ENCODE results near the gene C14orf180. TPM values are rescaled to one million over a fixed set of nuclear protein-coding genes. Genes with fewer than 3 reads are reported as not detected.

Gene C14orf180
- total RNA-seq, 2 experiments from 2014 or later, result not detected

DNA sequence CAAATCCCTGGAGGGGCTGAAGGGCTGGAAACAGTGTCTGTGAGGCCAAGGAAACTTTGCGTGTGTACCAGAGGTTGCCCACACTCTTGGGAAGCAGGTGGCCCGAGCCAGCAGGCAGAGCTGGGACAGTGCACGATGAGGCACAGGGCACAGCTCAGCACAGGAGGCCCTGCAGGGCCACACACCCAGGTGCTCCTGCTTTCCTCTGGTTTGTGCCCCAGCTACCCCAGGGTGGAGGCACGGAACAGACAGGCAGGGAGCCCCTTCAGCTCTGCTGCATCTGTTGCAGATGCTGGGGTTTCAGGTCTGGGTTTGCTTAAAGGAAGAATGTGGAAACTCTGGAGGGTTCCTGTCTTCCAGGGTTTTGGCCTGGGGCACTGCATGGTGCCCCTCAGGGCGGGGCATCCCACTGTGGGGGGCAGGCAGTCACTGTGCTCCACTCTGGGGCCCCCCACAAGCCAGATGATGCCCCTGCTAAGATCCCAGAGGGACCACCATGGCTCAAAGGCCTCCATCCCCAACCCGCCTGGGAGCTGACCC lies 16.4 kb downstream of the C14orf180 start:
- Mint-ChIP-seq H3K4me3 (no peak overlapping the region), H3K27me3 (ENCODE audit: low read depth) (no peaks in the 10 kb centered on the region), H3K27ac (no peak overlapping the region), H3K4me1 (ENCODE audit: low read depth) (no peaks in the 10 kb centered on the region), H3K9me3 (ENCODE audit: insufficient read depth) (no peaks in the 10 kb centered on the region), H3K36me3 (ENCODE audit: low read depth) (no peaks in the 10 kb centered on the region)
- ATAC-seq, result no peak
- no peak for DNase-seq
- POLR2A ChIA-PET, result no interaction called here
- CTCF ChIA-PET, result no interaction called here

DNA sequence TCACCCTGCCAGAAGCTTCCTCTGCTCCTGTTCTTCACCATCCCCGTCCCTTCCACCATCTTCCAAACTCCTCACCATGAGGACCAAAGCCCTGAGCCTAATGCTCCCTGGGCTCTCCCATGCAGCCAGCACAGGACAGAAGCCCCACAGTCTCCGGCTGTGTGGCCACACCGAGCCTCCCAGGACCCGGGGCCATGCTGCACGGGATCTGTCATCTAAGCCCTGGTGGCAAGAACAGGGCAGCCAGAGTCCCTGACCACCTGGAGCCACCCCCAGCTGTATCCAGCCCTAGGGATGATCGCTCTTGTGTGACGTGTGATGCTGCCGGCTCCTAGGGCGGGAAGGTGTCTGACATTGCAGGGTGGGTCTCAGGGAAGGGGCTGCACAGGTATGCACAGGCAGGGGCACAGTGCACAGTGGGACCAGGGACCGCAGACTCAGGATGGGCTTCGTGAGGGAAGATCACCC lies 16.9 kb downstream of the C14orf180 start:
- DNase-seq (no peak), ATAC-seq (no peak)
- Mint-ChIP-seq H3K27ac (no peak overlapping the region), H3K27me3 (ENCODE audit: low read depth) (no peaks in the 10 kb centered on the region), H3K36me3 (ENCODE audit: low read depth) (no peaks in the 10 kb centered on the region), H3K9me3 (ENCODE audit: insufficient read depth) (no peaks in the 10 kb centered on the region), H3K4me3 (no peak overlapping the region), H3K4me1 (ENCODE audit: low read depth) (no peaks in the 10 kb centered on the region)
- ChIA-PET CTCF (no interaction called here), POLR2A (no interaction called here)

DNA sequence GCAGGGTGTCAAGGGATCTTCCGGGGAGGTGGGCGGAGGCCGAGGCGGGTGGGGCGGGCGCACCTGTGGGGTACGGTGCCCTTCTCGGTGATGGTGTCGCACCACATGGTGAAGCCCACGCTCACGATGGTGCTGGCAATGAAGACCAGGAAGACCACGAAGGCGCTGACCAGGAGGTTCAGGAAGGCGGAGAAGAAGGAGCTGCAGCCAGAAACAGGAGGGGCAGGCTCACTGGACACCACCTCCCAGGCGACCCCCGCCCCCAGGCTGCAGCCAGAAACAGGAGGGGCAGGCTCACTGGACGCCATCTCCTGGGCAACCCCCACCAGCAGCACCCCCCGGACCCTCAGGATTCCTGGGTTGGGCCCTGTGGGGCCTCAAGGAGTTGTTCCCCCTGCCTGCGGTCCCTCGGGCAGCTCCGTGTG lies 17.4 kb downstream of the C14orf180 start:
- POLR2A ChIA-PET, result no interaction called here
- Mint-ChIP-seq H3K9me3 (ENCODE audit: insufficient read depth) (no peaks in the 10 kb centered on the region), H3K4me1 (ENCODE audit: low read depth) (no peaks in the 10 kb centered on the region), H3K36me3 (ENCODE audit: low read depth) (no peaks in the 10 kb centered on the region), H3K4me3 (no peak overlapping the region), H3K27ac (no peak overlapping the region), H3K27me3 (ENCODE audit: low read depth) (no peaks in the 10 kb centered on the region)
- ATAC-seq (no peak), DNase-seq (no peak)
- CTCF ChIA-PET, result no interaction called here

- no peak overlapping the region for H3K27ac Mint-ChIP-seq
- no peak overlapping the region for H3K4me3 Mint-ChIP-seq
- POLR2A ChIA-PET, result no interaction called here
- CTCF ChIA-PET, result no interaction called here
- H3K36me3 Mint-ChIP-seq (ENCODE audit: low read depth), result no peaks in the 10 kb centered on the region
- no peak for ATAC-seq
- DNase-seq, result no peak
- no peaks in the 10 kb centered on the region for H3K27me3 Mint-ChIP-seq (ENCODE audit: low read depth)
- no peaks in the 10 kb centered on the region for H3K4me1 Mint-ChIP-seq (ENCODE audit: low read depth)
- H3K9me3 Mint-ChIP-seq (ENCODE audit: insufficient read depth), result no peaks in the 10 kb centered on the region
These were observed 18.0 kb downstream of the C14orf180 start for GRCh38 chr14:104597576-104597975.

GRCh38 chr14:104598039-104598909 lies 18.7 kb downstream of the C14orf180 start:
- ChIA-PET POLR2A (no interaction called here), CTCF (no interaction called here)
- H3K27me3 Mint-ChIP-seq (ENCODE audit: low read depth), result no peaks in the 10 kb centered on the region
- ATAC-seq, result no peak
- no peaks in the 10 kb centered on the region for H3K36me3 Mint-ChIP-seq (ENCODE audit: low read depth)
- no peak overlapping the region for H3K27ac Mint-ChIP-seq
- no peak overlapping the region for H3K4me3 Mint-ChIP-seq
- no peak for DNase-seq
- H3K9me3 Mint-ChIP-seq (ENCODE audit: insufficient read depth), result no peaks in the 10 kb centered on the region
- no peaks in the 10 kb centered on the region for H3K4me1 Mint-ChIP-seq (ENCODE audit: low read depth)

DNA sequence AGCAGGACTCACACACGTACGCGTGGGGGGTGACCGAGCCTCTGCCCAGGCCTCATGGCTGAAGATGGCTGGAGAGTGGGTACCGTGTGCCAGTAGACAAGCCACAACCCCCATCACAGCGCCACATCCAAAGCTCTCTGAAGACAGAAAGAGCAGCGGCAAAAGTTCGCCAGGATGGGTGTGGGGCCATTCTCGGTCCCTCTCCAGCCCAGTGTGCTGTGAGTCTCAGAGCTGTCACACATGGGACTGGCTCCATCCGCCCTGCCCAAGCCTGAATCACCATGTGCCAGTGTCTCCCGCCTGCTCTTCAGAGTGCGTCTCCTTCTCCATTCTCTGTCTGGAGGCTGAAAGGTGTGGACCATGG lies 19.3 kb downstream of the C14orf180 start:
- no peak overlapping the region for H3K4me3 Mint-ChIP-seq
- no peak for ATAC-seq
- CTCF ChIA-PET, result no interaction called here
- H3K27me3 Mint-ChIP-seq (ENCODE audit: low read depth), result peaks cover under 1% of the 10 kb centered on the region
- H3K27ac Mint-ChIP-seq, result no peak overlapping the region
- H3K4me1 Mint-ChIP-seq (ENCODE audit: low read depth), result no peaks in the 10 kb centered on the region
- POLR2A ChIA-PET, result no interaction called here
- H3K9me3 Mint-ChIP-seq (ENCODE audit: insufficient read depth), result no peaks in the 10 kb centered on the region
- DNase-seq, result no peak
- no peaks in the 10 kb centered on the region for H3K36me3 Mint-ChIP-seq (ENCODE audit: low read depth)

GRCh38 chr14:104599446-104599845 lies 19.9 kb downstream of the C14orf180 start:
- Mint-ChIP-seq H3K27me3 (ENCODE audit: low read depth) (peaks cover 5% of the 10 kb centered on the region), H3K9me3 (ENCODE audit: insufficient read depth) (no peaks in the 10 kb centered on the region), H3K27ac (no peak overlapping the region), H3K36me3 (ENCODE audit: low read depth) (no peaks in the 10 kb centered on the region), H3K4me3 (no peak overlapping the region), H3K4me1 (ENCODE audit: low read depth) (no peaks in the 10 kb centered on the region)
- ChIA-PET CTCF (no interaction called here), POLR2A (no interaction called here)
- no peak for DNase-seq
- no peak for ATAC-seq

GRCh38 chr14:104600141-104600643 lies 20.6 kb downstream of the C14orf180 start:
- Mint-ChIP-seq H3K36me3 (ENCODE audit: low read depth) (no peaks in the 10 kb centered on the region), H3K4me3 (no peak overlapping the region), H3K27me3 (ENCODE audit: low read depth) (peaks cover 10% of the 10 kb centered on the region), H3K27ac (no peak overlapping the region), H3K9me3 (ENCODE audit: insufficient read depth) (no peaks in the 10 kb centered on the region), H3K4me1 (ENCODE audit: low read depth) (no peaks in the 10 kb centered on the region)
- CTCF ChIA-PET, result no interaction called here
- POLR2A ChIA-PET, result interaction anchor here (0.6 kb wide), 1 partner anchor 119 kb away, joined by 3 read pairs; no protein-coding TSS in a partner anchor
- DNase-seq (no peak), ATAC-seq (no peak)

DNA sequence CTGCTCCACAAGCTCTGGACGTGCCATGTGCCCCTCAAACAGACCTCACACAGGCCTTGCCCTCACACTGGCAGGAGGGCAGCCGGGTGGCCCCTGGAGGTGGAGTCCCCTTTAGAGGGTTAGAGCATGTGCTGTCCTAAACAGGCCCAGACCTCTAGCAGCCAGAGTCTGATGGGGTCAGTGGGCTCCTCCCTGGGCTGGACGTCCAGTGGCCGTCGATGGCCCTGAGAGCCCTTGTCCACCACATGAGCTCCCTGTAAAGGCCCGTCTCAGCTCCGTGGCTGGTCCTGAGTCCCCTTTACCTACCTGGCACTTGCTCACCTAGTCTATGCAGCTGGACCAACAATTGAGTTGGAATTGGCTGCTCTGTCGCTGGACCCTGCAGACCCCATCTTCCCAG lies 21.2 kb downstream of the C14orf180 start:
- DNase-seq (no peak), ATAC-seq (no peak)
- no peaks in the 10 kb centered on the region for H3K4me1 Mint-ChIP-seq (ENCODE audit: low read depth)
- ChIA-PET POLR2A (no interaction called here), CTCF (no interaction called here)
- H3K36me3 Mint-ChIP-seq (ENCODE audit: low read depth), result no peaks in the 10 kb centered on the region
- peaks cover 15% of the 10 kb centered on the region for H3K27me3 Mint-ChIP-seq (ENCODE audit: low read depth)
- H3K4me3 Mint-ChIP-seq, result no peak overlapping the region
- no peaks in the 10 kb centered on the region for H3K9me3 Mint-ChIP-seq (ENCODE audit: insufficient read depth)
- H3K27ac Mint-ChIP-seq, result no peak overlapping the region

DNA sequence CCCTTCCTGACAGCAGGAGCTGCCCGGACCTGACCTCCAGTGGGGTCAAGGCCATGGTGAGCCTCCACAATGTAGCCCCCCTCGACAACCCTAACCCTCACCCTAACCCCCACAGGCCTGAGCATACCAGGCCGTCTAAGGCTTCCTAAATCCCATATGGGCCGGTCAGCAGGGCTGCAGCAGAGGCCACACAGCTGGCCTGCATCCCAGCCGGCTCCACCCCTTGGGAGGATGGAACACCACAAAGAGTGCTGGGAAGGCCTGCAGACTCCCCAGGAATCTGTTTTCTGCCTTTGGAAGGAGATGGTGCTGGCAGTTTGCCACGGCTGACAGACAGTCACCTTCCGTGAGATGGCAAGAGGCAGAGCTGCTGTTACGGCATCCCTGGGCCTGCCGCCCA lies 22.2 kb downstream of the C14orf180 start:
- ATAC-seq, result no peak
- Mint-ChIP-seq H3K36me3 (ENCODE audit: low read depth) (no peaks in the 10 kb centered on the region), H3K27me3 (ENCODE audit: low read depth) (peaks cover 19% of the 10 kb centered on the region), H3K9me3 (ENCODE audit: insufficient read depth) (no peaks in the 10 kb centered on the region), H3K4me1 (ENCODE audit: low read depth) (no peaks in the 10 kb centered on the region), H3K27ac (no peak overlapping the region), H3K4me3 (no peak overlapping the region)
- no peak for DNase-seq
- CTCF ChIA-PET, result no interaction called here
- POLR2A ChIA-PET, result no interaction called here

DNA sequence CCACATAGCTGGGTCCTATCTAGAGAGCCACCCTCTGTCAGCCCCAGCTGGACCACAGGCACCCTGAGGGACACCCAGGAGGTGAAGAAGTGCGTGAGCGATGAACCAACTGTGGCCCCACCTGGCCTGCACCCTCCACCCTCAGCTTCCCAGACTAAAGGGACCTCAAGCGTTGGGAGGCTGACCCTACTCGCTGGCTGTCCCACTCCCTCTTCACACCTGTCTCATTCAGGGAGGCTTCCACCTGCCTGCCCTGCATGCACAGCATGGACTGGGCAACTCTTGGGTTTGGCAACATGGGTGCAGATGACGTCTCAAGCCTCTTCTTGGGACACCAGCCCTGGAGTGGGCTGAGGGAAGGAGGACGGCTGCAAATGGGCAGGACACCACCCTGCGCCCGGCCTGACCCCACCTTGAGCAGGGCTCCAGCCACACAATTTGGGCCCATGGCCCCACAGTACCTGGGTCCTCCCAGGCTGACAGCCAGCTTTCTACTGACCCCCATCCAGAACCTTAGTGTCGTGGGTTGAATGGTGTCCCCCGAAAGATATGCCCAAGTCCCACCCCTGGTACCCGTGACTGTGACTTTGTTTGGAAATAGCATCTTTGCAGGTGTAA lies 22.9 kb downstream of the C14orf180 start:
- Mint-ChIP-seq H3K27me3 (ENCODE audit: low read depth) (peaks cover 21% of the 10 kb centered on the region), H3K9me3 (ENCODE audit: insufficient read depth) (no peaks in the 10 kb centered on the region), H3K4me3 (no peak overlapping the region), H3K36me3 (ENCODE audit: low read depth) (no peaks in the 10 kb centered on the region), H3K27ac (no peak overlapping the region), H3K4me1 (ENCODE audit: low read depth) (no peaks in the 10 kb centered on the region)
- ChIA-PET POLR2A (no interaction called here), CTCF (no interaction called here)
- ATAC-seq (no peak), DNase-seq (no peak)

DNA sequence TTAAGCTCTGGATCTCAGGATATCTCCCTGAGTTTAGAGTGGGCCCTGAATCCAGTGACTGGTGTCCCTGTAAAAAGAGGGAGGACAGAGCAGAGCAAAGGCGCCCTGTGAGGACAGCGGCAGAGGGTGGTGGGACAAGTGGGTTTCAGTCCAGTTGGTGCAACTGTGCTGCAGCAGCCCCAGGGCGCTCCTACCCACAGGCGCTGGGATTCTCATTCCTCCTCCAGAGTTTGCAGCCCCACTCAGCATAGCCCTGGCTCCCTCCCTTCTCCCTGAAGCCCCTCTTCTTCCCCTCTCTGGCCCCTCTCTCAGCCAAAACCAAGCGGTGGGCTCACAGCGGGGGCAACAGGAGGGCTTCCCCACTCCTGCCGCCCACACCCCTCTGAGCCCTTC lies 23.4 kb downstream of the C14orf180 start:
- Mint-ChIP-seq H3K27ac (no peak overlapping the region), H3K4me1 (ENCODE audit: low read depth) (no peaks in the 10 kb centered on the region), H3K4me3 (no peak overlapping the region), H3K36me3 (ENCODE audit: low read depth) (no peaks in the 10 kb centered on the region), H3K9me3 (ENCODE audit: insufficient read depth) (no peaks in the 10 kb centered on the region), H3K27me3 (ENCODE audit: low read depth) (peaks cover 21% of the 10 kb centered on the region)
- CTCF ChIA-PET, result no interaction called here
- no peak for ATAC-seq
- no peak for DNase-seq
- POLR2A ChIA-PET, result no interaction called here

All from activated CD8-positive, alpha-beta T cell treated with anti-CD3 and anti-CD28 coated beads, Interleukin-2, amount 10 ng/mL, durations not matched to agents 7 days and 5 days (primary cell).